GM19372 (cell line): ENCODE data around the gene PIAS1.
"Not testable (repeated sequence)": the region's sequence is repeated elsewhere in the genome, so short reads cannot be mapped to it uniquely, and the experiment has no call there.

Experiments
- ATAC-seq: cut with Tn5 transposase; IDR thresholded peaks from one replicate; pipeline ENCODE4 v1.9.1; 2021; ENCODE audit warnings: mild to moderate bottlenecking, low read depth, moderate library complexity; ENCODE audit not compliant: unreplicated experiment

Gene PIAS1

DNA sequence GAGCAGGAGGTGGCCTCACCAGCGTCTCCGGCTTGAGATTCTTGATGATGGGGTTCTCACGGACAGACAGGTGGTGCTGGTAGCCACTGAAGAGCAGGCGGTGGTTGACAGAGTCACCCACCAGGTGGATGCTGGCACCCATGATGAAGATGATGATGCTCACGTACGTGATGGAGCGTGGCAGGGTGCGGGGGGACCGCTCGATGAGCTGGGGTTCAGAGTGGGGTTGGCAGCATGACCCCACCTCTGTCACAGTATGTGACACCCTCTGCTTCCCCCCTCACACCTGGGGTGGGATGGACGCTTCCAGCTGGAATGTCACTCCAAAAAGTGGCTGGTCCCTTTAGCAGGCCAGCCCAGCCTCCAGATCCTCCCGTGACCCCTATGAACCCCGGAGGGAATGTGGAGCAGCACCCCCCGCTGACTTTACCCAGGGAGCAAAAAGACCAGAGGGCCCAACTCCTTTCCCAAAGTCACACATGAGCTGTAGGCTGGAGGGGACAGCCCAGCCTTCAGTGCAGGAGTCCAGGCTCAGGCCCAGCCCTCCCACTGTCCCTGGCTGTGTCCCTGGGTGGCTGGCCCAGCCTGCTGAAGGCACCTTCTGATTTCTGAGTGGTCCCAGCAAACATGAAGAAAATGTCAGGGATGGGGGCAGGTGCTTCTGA, 157.7 kb downstream of the PIAS1 start:
- no peak for ATAC-seq

GRCh38 chr15:68213491-68213845, 159.4 kb downstream of the PIAS1 start:
- ATAC-seq = not testable (repeated sequence)

DNA sequence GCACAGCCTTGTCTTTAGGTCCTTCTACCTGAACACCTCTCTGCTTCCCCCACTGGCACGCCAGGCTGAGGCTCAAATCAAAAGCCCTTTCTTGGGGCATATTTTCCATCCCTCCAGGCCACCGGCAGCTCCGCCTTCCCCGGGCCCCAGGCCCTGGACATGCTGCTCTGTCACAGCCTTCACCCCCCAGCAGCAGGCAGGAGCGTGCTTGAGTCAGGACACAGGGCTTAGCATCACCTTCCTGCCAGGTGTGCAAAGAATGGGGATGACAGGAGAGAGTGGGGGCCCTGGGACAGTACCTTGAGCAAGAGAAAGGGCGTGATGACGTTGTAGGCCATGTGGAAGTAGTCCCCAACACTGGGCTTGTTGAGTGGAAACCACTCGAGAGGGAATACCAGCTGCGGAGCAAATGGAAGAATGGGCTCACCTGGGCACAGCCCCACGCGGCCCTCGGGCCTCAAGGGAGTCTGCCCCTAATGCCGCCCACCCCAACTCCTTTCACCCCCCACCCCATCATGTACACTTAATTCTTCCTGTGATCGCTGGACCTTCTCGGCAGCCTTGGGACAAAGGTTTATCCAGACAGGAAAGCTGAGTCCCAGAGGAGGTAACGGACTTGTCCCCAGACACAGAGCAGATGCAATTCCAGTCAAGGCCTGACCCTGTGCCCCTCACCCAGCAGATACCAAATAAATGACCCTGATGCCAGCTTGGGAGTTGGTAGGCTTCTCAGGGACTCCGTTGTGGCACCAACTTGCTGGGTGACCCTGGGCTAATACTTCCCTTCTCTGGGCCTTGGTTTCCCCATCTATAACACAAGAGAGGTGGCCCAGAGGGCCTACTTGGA, 160.1 kb downstream of the PIAS1 start:
- ATAC-seq = no peak

DNA sequence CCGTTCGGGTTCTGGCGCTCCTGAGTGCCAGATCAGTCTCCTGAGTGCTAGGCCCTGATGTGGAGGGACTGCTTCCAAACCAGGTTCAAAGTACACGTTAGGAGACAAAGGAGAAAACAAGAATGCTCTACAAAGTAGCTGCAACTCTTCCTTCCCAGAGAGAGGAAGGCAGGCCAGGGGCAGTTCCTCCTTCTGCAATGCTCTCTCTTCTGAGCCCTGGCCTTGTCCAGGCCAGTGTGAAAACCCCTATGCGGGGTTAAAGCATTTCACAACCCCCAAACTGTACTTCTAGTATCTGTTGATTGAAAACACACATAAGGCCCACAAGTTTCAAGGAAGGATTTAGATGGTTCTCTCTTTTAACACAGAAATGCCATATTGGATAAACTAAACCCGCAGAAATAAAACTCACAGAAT, 160.7 kb downstream of the PIAS1 start:
- ATAC-seq = no peak

DNA sequence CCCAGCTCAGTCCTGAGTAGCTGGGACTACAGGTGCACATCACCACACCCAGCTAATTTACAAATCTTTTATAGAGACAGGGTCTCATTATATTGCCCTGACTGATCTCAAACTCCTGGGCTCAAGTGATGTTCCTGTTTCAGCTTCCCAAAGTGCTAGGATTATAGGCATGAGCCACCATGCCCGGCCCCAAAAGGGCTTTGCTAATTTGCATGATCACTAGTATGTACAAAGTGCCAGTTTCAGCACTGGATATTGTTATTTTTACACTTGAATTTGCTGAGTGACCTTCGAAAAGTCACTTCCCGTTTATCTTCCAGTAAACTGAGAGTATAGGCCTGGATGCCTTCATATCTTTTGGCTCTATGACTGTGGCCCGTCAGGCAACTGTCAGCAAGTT, 163.2 kb downstream of the PIAS1 start:
- no peak for ATAC-seq

DNA sequence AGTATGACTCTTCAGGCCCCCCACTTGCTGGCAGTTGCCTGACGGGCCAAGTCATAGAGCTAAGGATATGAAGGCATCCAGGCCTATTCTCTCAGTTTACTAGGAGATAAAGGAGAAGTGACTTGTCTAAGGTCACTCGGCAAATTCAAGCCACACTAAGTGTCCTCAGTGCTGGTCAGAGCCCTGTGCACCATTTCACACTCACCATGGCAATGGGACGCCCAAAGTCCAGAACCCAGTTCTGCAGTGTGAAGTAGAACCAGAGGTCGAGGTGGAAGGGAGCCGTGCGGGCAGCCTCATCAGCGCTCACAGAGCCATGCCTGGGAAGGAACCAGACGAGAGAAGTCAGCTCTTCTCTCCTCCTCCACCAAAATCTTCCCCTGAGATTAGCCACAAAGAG, 164.2 kb downstream of the PIAS1 start:
- no peak for ATAC-seq

- ATAC-seq = no peak
Observed at GRCh38 chr15:68218847-68219798, 165.0 kb downstream of the PIAS1 start.

GRCh38 chr15:68220489-68220888, 166.4 kb downstream of the PIAS1 start:
- ATAC-seq = no peak

GRCh38 chr15:68220967-68221366, 166.9 kb downstream of the PIAS1 start:
- no peak for ATAC-seq

- ATAC-seq = not testable (repeated sequence)
Observed at GRCh38 chr15:68221530-68222431, 167.7 kb downstream of the PIAS1 start.

GRCh38 chr15:68222432-68222743, 168.3 kb downstream of the PIAS1 start:
- not testable (repeated sequence) for ATAC-seq

DNA sequence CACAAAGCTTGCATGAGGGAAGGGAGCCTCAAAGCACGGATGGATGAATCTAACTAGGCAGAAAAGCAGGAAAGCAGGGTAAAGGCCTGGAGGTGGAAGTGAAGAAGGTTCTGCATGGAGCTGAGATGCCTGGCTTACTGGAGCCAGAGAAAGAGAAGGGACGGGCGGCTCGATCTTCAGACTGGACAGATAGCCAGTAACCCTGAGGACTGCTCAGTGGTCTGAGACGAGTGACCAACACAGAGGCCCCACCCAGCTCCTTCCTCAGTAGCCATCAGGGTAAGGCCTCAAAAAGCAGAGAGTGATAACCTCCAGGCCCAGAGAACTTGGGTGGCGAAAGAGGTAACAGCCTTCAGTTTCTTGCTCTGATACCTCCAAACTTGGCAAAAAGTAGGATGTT, 169.1 kb downstream of the PIAS1 start:
- no peak for ATAC-seq

DNA sequence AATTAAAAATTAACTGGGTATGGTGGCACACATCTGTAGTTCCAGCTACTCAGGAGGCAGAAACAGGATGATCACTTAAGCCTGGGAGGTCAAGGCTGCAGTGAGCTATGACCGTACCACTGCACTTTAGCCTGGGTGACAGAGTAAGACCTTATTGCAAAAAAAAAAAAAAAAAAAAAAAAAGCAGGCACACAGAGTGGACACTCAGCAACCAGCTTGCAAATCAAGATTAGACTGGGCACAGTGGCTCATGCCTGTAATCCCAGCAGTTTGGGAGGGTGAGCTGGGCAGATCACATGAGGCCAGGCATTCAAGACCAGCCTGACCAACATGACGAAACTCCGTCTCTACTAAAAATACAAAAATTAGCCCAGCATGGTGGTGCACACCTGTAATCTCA, 170.0 kb downstream of the PIAS1 start:
- ATAC-seq = no peak

- ATAC-seq = no peak
Observed at GRCh38 chr15:68224546-68225250, 170.6 kb downstream of the PIAS1 start.

DNA sequence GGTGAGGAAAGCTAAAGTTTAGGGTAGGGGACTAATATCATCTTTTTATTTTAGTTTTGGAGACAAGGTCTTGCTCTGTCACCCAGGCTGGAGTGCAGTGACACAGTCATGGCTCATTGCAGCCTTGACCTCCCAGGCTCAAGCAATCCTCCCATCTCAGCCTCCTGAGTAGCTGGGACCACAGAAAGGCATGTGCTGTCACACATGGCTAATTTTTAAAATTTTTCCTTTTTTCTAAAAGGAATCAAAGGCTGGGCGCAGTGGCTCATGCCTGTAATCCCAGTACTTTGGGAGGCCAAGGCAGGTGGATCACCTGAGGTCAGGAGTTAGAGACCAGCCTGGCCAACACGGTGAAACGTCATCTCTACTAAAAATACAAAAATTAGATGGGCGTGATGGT, 171.3 kb downstream of the PIAS1 start:
- ATAC-seq = not testable (repeated sequence)

GRCh38 chr15:68227643-68228142, 173.6 kb downstream of the PIAS1 start:
- no peak for ATAC-seq

GRCh38 chr15:68228143-68228970, 174.2 kb downstream of the PIAS1 start:
- ATAC-seq = no peak

- ATAC-seq = peak; percentile 12
Observed at GRCh38 chr15:68228971-68229385, 174.9 kb downstream of the PIAS1 start.
